ENCODE results near the gene TKTL1. TPM values are rescaled to one million over a fixed set of nuclear protein-coding genes. Genes with fewer than 3 reads are reported as not detected.

The TKTL1 gene
- total and polyA plus RNA-seq, 2 experiments from 2014 or later: not detected

- in situ Hi-C loops (cut with MboI): no loop called here
- peaks cover 13% of the 10 kb centered on the region for H3F3A ChIP-seq (ENCODE audit: insufficient read depth)
- no peaks in the 10 kb centered on the region for H3K9me3 ChIP-seq (ENCODE audit: low read depth)
- peaks cover 4% of the 10 kb centered on the region; the same call in 1 of the 2 replicates for H3K36me3 ChIP-seq (ENCODE audit: low read depth)
- H2AFZ ChIP-seq: no peak overlapping the region
- H4K20me1 ChIP-seq (ENCODE audit: insufficient read depth): no peaks in the 10 kb centered on the region
- TF ChIP-seq EZH2 (IDR thresholded peaks at IDR 0.05; ENCODE audit: insufficient read depth, poor library complexity, severe bottlenecking) (no peak), EZH2phosphoT487 (IDR thresholded peaks at IDR 0.05; ENCODE audit: insufficient read depth, low read depth) (no peak)
- H3K27me3 ChIP-seq (replicated peaks; ENCODE audit: insufficient read depth): no peaks in the 10 kb centered on the region
- H3K4me2 ChIP-seq (ENCODE audit: unreplicated experiment): peak overlapping the region; percentile 70
- H3K79me2 ChIP-seq (ENCODE audit: insufficient read depth): peaks cover 49% of the 10 kb centered on the region
- peak overlapping the region; percentile 97 for H3K9ac ChIP-seq
- 0% methylated on average over 2 to 9 of the region's 77 CpGs for WGBS, 2 experiments (ENCODE audit: low coverage in 1 of 2, low lambda C conversion rate in 2 of 2, missing lambda C conversion rate in 2 of 2)
- H3K4me3 ChIP-seq: peak overlapping the region; percentile 92
- H3K27ac ChIP-seq: peak overlapping the region; percentile 98
- DNase-seq: peak; percentile 96
- 0 out of 2 replicates have a peak, but pooled peaks cover 9% of the 10 kb centered on the region for H3K4me1 ChIP-seq (ENCODE audit: insufficient read depth)
- H3K9me2 ChIP-seq (ENCODE audit: insufficient read depth): no peaks in the 10 kb centered on the region
Measured at GRCh38 chrX:154371017-154371788, 75.6 kb downstream of the TKTL1 start.

GRCh38 chrX:154371789-154372300 is 76.2 kb downstream of the TKTL1 start:
- H4K20me1 ChIP-seq (ENCODE audit: insufficient read depth): no peaks in the 10 kb centered on the region
- no peak overlapping the region for H2AFZ ChIP-seq
- 0 out of 2 replicates have a peak, but pooled peaks cover 8% of the 10 kb centered on the region for H3K4me1 ChIP-seq (ENCODE audit: insufficient read depth)
- WGBS, 2 experiments (ENCODE audit: low coverage in 1 of 2, low lambda C conversion rate in 2 of 2, missing lambda C conversion rate in 2 of 2): 3 to 12% methylated on average over 5 to 13 of the region's 43 CpGs
- DNase-seq: no peak
- no peaks in the 10 kb centered on the region for H3K27me3 ChIP-seq (replicated peaks; ENCODE audit: insufficient read depth)
- H3K27ac ChIP-seq: peak overlapping the region; percentile 37; the same call in 1 of the 2 replicates
- peak overlapping the region; percentile 52 for H3K4me2 ChIP-seq (ENCODE audit: unreplicated experiment)
- TF ChIP-seq EZH2 (IDR thresholded peaks at IDR 0.05; ENCODE audit: insufficient read depth, poor library complexity, severe bottlenecking) (no peak), EZH2phosphoT487 (IDR thresholded peaks at IDR 0.05; ENCODE audit: insufficient read depth, low read depth) (no peak)
- no peaks in the 10 kb centered on the region for H3K9me3 ChIP-seq (ENCODE audit: low read depth)
- H3K79me2 ChIP-seq (ENCODE audit: insufficient read depth): peaks cover 43% of the 10 kb centered on the region
- in situ Hi-C loops (cut with MboI): no loop called here
- H3K9ac ChIP-seq: peak overlapping the region; percentile 65
- H3K4me3 ChIP-seq: peak overlapping the region; percentile 73
- H3K36me3 ChIP-seq (ENCODE audit: low read depth): peaks cover 4% of the 10 kb centered on the region; the same call in 1 of the 2 replicates
- peaks cover 10% of the 10 kb centered on the region for H3F3A ChIP-seq (ENCODE audit: insufficient read depth)
- no peaks in the 10 kb centered on the region for H3K9me2 ChIP-seq (ENCODE audit: insufficient read depth)

GRCh38 chrX:154372612-154373022 is 77.0 kb downstream of the TKTL1 start:
- peaks cover 6% of the 10 kb centered on the region; the same call in 1 of the 2 replicates for H3F3A ChIP-seq (ENCODE audit: insufficient read depth)

More at GRCh38 chrX:154372612-154373022, 77.0 kb downstream of the TKTL1 start:
- Histone ChIP-seq H3K9me3 (ENCODE audit: low read depth) (no peaks in the 10 kb centered on the region), H3K79me2 (ENCODE audit: insufficient read depth) (peaks cover 35% of the 10 kb centered on the region), H3K4me1 (ENCODE audit: insufficient read depth) (0 out of 2 replicates have a peak, but pooled peaks cover 6% of the 10 kb centered on the region), H3K4me2 (ENCODE audit: unreplicated experiment) (no peak overlapping the region), H3K27ac (peak overlapping the region; percentile 40), H3K9ac (peak overlapping the region; percentile 72), H3K4me3 (peak overlapping the region; percentile 73), H3K9me2 (ENCODE audit: insufficient read depth) (no peaks in the 10 kb centered on the region), H3K27me3 (replicated peaks; ENCODE audit: insufficient read depth) (no peaks in the 10 kb centered on the region), H2AFZ (no peak overlapping the region), H4K20me1 (ENCODE audit: insufficient read depth) (no peaks in the 10 kb centered on the region), H3K36me3 (ENCODE audit: low read depth) (peaks cover 4% of the 10 kb centered on the region; the same call in 1 of the 2 replicates)
- DNase-seq: peak; percentile 68
- no peak for TF ChIP-seq EZH2 (IDR thresholded peaks at IDR 0.05; ENCODE audit: insufficient read depth, poor library complexity, severe bottlenecking)
- no peak for TF ChIP-seq EZH2phosphoT487 (IDR thresholded peaks at IDR 0.05; ENCODE audit: insufficient read depth, low read depth)
- in situ Hi-C loops (cut with MboI): no loop called here
- 25 to 30% methylated on average over 5 of the region's 5 CpGs for WGBS, 2 experiments (ENCODE audit: low coverage in 1 of 2, low lambda C conversion rate in 2 of 2, missing lambda C conversion rate in 2 of 2)
